Small intestine (tissue), 7 donors: ENCODE data around the gene ESRRB. TPM values are rescaled to one million over a fixed set of nuclear protein-coding genes. Genes with fewer than 3 reads are reported as not detected.

Experiments used
- DNase-seq, 2 donors: peaks; one replicate each; pipeline versions ENCODE4 v3.0.0 to v3.0.0-alpha.2; 2013
- FAIRE-seq: peaks from 2 replicates; lab custom pipeline; 2012; peaks lifted over from hg19 to GRCh38; lab: Jason Lieb, UNC
- H3K27ac ChIP-seq, 3 donors: one replicate each; pipeline ENCODE4 v1.5.1; 2013; ENCODE audit warnings: low read length in 2 of 3, mild to moderate bottlenecking in 2 of 3, control low read depth in 1 of 3, inconsistent platforms in 1 of 3, low read depth in 1 of 3, moderate library complexity in 1 of 3
- H3K27me3 ChIP-seq, 3 donors: one replicate each; pipeline ENCODE4 v1.6.1; 2013; ENCODE audit warnings: low read length in 3 of 3, inconsistent platforms in 1 of 3; ENCODE audit not compliant: control insufficient read depth in 3 of 3, insufficient read depth in 3 of 3
- H3K36me3 ChIP-seq, 3 donors: one replicate each; pipeline ENCODE4 v1.6.1; 2013; ENCODE audit warnings: low read length in 3 of 3, inconsistent platforms in 1 of 3, low read depth in 1 of 3, mild to moderate bottlenecking in 1 of 3, moderate library complexity in 1 of 3; ENCODE audit not compliant: control insufficient read depth in 3 of 3, insufficient read depth in 2 of 3
- H3K4me1 ChIP-seq, 3 donors: one replicate each; pipeline ENCODE4 v1.6.1; 2013; ENCODE audit warnings: low read length in 2 of 3, inconsistent platforms in 1 of 3, low read depth in 1 of 3, mild to moderate bottlenecking in 1 of 3, moderate library complexity in 1 of 3; ENCODE audit not compliant: control insufficient read depth in 3 of 3, insufficient read depth in 2 of 3
- H3K4me3 ChIP-seq, 3 donors: one replicate each; pipeline ENCODE4 v1.5.1; 2013; ENCODE audit warnings: low read length in 3 of 3, control low read depth in 1 of 3, inconsistent platforms in 1 of 3, low read depth in 1 of 3, mild to moderate bottlenecking in 1 of 3, moderate library complexity in 1 of 3
- H3K9me3 ChIP-seq, 2 donors: one replicate each; pipeline ENCODE4 v1.6.1; 2013; ENCODE audit warnings: low read depth in 1 of 2, low read length in 1 of 2; ENCODE audit not compliant: control insufficient read depth in 2 of 2, insufficient read depth in 1 of 2
- WGBS, 3 donors: extraction: QIAGEN DNeasy Blood & Tissue Kit; methylation state at CpG; one replicate each; pipeline ENCODE4 v1.1.7; 2013; 5-methylcytosine and 5-hydroxymethylcytosine counted together
- polyA plus RNA-seq, 4 donors: library from polyadenylated mRNA; stranded (reverse) in 3 of 4; unstranded in 1 of 4; fragments of 200-250 nt in 3 of 4; fragments of 120-200 nt in 1 of 4; gene quantifications; one replicate each; pipeline versions ENCODE4 v1.2.1 to v1.2.3, GENCODE V29; 2013
- donor health status: healthy with polysubstance abuse.
- donor health status: control.
- donor health status: control.
- donor health status: Bipolar disorder and iron deficiency.
- donor health status: healthy.

Gene ESRRB
- polyA plus RNA-seq, 4 donors, result 0.04 to 0.54 (median 0.13) TPM; not detected in 1

GRCh38 chr14:76373456-76373855 is 2.5 kb upstream of the ESRRB start:
- Histone ChIP-seq H3K36me3 (no peaks in the 10 kb centered on the region), H3K27me3 (peaks cover 10 to 61% (median 16%) of the 10 kb centered on the region in 3 donors), H3K9me3 (no peaks in the 10 kb centered on the region), H3K4me1 (no peaks in the 10 kb centered on the region), H3K27ac (no peak overlapping the region), H3K4me3 (no peak overlapping the region)
- 68 to 78% (median 77%) methylated on average over 3 of the region's 3 CpGs for WGBS, 3 donors
- FAIRE-seq, result no peak
- DNase-seq, result no peak

GRCh38 chr14:76375484-76375883 is 453 bp upstream of the ESRRB start:
- H3K9me3 ChIP-seq, result no peaks in the 10 kb centered on the region
- no peaks in the 10 kb centered on the region for H3K36me3 ChIP-seq
- H3K4me3 ChIP-seq, result no peak overlapping the region
- FAIRE-seq (no peak), DNase-seq (no peak)
- 17 to 35% (median 25%) methylated on average over 7 of the region's 7 CpGs for WGBS, 3 donors
- H3K27me3 ChIP-seq, result peaks cover 10 to 77% (median 28%) of the 10 kb centered on the region in 3 donors
- no peak overlapping the region for H3K27ac ChIP-seq
- no peaks in the 10 kb centered on the region for H3K4me1 ChIP-seq

DNA sequence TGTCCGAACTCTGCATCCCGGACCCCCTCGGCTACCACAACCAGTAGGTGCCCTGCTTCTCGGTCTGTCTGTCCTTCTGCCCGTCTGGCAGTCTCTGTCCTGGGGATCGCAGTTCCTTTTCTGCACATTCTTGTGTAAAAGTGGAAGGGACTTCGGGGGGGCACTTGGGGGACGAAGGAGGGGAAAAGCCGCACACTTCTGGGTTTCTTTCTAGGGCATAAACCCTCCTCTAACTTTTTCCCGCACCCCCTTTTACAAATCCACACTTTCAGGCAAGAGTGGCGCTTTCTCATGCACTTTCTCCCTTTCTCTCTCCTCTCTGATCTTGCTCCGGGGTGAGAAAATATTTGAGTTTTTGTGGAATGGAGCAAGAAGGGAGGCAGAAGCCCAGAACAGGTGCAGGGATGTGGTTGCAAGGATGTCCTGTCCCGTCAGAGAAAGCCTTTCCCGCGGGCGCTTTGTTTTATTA is 506 bp downstream of the ESRRB start:
- Histone ChIP-seq H3K4me3 (peak overlapping the region in 1 of 3 donors; percentile 14), H3K27ac (no peak overlapping the region), H3K27me3 (peaks cover 10 to 80% (median 34%) of the 10 kb centered on the region in 3 donors), H3K9me3 (no peaks in the 10 kb centered on the region), H3K36me3 (no peaks in the 10 kb centered on the region), H3K4me1 (no peaks in the 10 kb centered on the region)
- FAIRE-seq, result no peak
- DNase-seq, result no peak
- WGBS, 3 donors, result 1 to 6% (median 6%) methylated on average over 16 of the region's 16 CpGs

DNA sequence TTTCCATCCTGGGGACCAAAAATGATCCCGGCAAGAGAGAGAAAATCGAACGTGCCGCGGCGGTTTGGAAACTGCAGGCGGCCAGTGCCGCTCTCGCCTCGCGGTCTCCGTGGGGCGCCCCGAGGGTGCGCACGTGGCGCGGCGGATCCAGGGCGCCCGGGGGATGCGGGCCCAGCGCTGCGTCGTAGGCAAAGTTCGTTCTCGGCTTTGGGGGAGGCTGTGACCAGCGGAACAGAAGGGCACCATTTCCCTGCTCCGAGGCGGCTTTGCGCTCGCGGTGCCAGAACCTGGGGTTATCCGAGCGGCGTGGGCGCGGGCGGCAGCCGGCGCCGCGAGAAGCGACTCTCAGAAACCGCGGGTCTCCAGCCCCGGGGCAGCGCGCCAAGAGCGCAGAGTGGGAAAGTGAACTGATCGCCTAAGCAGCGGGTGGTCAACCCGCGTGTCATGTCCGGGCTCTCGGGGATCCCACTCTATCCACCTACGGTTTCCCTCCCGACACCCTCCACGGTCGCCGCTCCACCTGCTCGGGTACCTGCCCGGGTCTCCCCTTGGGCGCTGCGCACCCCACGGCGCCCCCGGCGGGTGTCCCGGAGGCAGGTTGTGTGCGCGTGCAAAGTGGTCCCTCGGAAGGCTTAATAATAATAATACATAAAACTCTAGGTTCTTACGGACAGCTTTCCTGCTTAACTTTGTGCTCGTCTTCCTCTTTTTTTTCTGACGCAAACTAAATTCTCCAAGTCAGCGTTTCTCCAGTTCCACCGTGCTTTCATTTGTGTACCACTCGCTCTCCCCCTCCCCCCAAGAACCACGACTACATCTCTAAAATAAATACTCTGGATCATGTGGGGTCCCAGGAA is 1.2 kb downstream of the ESRRB start:
- 1 to 6% (median 3%) methylated on average over 77 to 80 of the region's 80 CpGs for WGBS, 3 donors
- Histone ChIP-seq H3K27me3 (peaks cover 10 to 82% (median 29%) of the 10 kb centered on the region in 3 donors), H3K9me3 (no peaks in the 10 kb centered on the region), H3K27ac (no peak overlapping the region), H3K36me3 (no peaks in the 10 kb centered on the region), H3K4me1 (no peaks in the 10 kb centered on the region), H3K4me3 (no peak overlapping the region)
- peak in 1 of 2 donors; percentile 10 for DNase-seq
- no peak for FAIRE-seq

- no peaks in the 10 kb centered on the region for H3K9me3 ChIP-seq
- H3K4me1 ChIP-seq, result no peaks in the 10 kb centered on the region
- no peak overlapping the region for H3K27ac ChIP-seq
- peaks cover 10 to 86% (median 29%) of the 10 kb centered on the region in 3 donors for H3K27me3 ChIP-seq
- DNase-seq (no peak), FAIRE-seq (no peak)
- no peaks in the 10 kb centered on the region for H3K36me3 ChIP-seq
- WGBS, 3 donors, result 14 to 21% (median 19%) methylated on average over 5 of the region's 5 CpGs
- H3K4me3 ChIP-seq, result no peak overlapping the region
Measured at GRCh38 chr14:76377735-76378074, 1.8 kb downstream of the ESRRB start.

- DNase-seq (no peak), FAIRE-seq (no peak)
- WGBS, 3 donors, result 23 to 53% (median 34%) methylated on average over 7 of the region's 7 CpGs
- no peak overlapping the region for H3K27ac ChIP-seq
- peaks cover 10 to 75% (median 29%) of the 10 kb centered on the region in 3 donors for H3K27me3 ChIP-seq
- H3K9me3 ChIP-seq, result no peaks in the 10 kb centered on the region
- no peak overlapping the region for H3K4me3 ChIP-seq
- H3K36me3 ChIP-seq, result no peaks in the 10 kb centered on the region
- H3K4me1 ChIP-seq, result no peaks in the 10 kb centered on the region
Measured at GRCh38 chr14:76380991-76381390, 5.1 kb downstream of the ESRRB start.

DNA sequence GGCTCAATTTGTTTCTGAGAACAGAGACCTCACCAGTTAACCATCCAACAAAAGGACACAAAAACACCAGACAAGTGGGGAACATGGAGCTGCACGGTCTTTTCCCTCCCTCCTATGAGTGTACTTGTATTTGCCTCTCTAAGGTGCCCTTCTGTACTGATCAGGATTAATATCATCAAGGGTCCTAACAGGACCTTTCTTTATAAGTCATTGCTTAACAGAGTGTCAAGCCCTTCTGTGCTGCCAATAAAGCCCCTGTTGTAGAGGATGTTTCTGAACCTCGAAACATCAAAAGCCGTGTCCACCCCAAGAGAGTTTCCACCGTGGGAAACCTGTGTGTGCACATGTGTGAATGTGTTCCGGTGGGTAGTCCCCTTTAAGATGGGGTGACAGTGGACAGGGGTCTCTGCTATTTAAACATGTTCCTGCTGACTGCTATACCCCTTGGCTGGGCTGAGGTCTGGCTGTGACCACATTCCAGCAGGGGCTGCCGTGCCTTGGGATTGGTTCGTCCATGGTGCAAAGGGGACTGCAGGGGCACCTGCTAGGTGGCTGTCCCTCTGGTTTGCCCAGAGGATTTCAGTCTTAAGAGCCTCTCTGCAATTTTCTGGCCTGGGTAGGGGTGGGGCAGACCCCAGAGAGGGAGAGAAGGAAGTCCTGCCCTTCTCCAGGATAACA is 6.0 kb downstream of the ESRRB start:
- no peaks in the 10 kb centered on the region for H3K36me3 ChIP-seq
- no peaks in the 10 kb centered on the region for H3K9me3 ChIP-seq
- FAIRE-seq, result no peak
- no peak for DNase-seq
- H3K27me3 ChIP-seq, result peaks cover 7 to 66% (median 25%) of the 10 kb centered on the region in 3 donors
- no peak overlapping the region for H3K4me3 ChIP-seq
- no peaks in the 10 kb centered on the region for H3K4me1 ChIP-seq
- no peak overlapping the region for H3K27ac ChIP-seq
- 77 to 79% (median 78%) methylated on average over 7 of the region's 7 CpGs for WGBS, 3 donors

DNA sequence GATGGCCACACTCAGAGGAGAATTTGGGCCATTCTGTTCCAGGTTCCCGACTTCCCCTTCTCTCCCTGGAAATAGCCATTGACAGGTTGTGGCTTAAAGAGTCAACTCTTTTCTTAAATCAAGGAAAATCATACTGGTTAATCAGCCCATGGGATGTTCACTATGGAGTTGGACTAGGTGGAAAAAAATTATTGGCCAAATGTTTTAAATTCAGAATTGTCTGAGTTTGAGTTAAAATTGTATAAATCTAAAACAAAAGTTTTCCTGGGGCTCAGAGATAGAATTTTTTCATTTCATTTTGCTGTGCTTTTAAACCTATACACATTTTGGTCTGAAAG is 6.5 kb downstream of the ESRRB start:
- H3K9me3 ChIP-seq, result no peaks in the 10 kb centered on the region
- no peaks in the 10 kb centered on the region for H3K36me3 ChIP-seq
- H3K27me3 ChIP-seq, result peaks cover 2 to 64% (median 25%) of the 10 kb centered on the region in 3 donors
- FAIRE-seq, result no peak
- no peak overlapping the region for H3K27ac ChIP-seq
- DNase-seq, result no peak
- 59 to 70% (median 63%) methylated on average over 1 of the region's 1 CpG for WGBS, 3 donors
- no peak overlapping the region for H3K4me3 ChIP-seq
- no peaks in the 10 kb centered on the region for H3K4me1 ChIP-seq
